NK-92 (cell line): ENCODE data around the gene AFDN.

Source experiments
- DNase-seq: peaks from one replicate; lab custom pipeline; 2025; ENCODE audit not compliant: unreplicated experiment; lab: John Stamatoyannopoulos, UW

AFDN gene

DNA sequence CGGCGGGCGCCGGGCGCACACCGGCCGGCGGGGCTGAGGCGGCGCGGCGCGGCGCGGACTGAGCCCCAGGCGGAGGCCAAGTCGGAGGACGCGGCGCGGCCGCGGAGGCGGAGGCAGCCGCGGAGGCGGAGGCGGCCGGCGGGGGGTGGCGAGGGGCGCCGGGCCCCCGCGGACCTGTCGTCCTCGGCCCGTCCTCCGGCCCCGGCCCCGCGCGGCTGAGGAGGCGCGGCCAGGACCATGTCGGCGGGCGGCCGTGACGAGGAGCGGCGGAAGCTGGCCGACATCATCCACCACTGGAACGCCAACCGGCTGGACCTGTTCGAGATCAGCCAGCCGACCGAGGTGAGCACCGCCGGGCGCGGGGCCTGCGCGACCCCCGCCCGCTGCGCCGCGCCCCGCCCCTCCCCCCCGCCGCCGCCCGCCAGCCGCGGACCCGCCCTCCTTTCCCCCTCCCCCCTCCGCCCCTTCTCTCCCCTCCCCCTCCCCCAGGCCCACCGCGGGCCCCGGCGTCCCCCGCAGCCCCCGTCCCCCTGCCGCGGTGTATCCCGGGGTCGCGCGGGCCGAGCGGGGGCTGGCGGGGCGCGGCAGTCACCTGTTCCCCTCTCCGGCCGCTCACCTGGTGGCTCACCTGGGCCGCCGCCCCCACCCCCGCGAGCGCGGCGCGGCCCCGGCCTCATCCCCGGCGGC lies at the start of gene AFDN:
AFDN (plus strand) TSS at position 16 of the 687 bp plus-strand sequence; CDS start at position 238, 222 bp downstream.
- no peak for DNase-seq

DNA sequence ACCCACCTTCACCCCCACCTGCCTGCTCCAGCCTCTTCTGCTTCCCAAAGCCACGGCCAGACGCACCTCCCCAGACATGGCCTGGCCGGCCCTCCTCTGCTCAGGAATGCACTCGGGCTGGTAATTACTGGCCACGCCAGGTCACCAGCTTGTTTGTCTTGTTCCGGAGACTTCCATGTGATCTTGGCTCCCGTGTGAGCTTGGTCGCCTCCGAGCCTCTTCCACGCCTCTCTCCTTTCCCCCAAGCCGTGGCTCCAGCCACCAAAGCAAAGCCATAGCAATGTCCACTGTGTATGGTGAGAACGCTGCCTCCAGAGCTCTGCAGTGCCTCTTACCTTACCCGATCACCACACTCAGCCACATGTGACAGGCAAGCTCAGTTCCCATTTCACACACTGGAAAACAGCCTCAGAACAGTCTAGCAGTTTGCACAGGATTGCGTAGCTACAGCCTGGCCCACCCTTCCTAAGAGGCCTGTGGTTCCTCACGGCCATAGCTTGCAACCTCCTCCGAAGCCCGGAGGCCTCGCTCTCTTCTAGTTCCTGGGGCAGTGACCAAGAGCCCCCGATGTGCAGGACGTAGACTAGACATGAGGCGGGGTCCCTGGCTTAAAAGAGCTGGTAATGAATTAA lies 48.1 kb upstream of the AFDN start:
- no peak for DNase-seq

DNA sequence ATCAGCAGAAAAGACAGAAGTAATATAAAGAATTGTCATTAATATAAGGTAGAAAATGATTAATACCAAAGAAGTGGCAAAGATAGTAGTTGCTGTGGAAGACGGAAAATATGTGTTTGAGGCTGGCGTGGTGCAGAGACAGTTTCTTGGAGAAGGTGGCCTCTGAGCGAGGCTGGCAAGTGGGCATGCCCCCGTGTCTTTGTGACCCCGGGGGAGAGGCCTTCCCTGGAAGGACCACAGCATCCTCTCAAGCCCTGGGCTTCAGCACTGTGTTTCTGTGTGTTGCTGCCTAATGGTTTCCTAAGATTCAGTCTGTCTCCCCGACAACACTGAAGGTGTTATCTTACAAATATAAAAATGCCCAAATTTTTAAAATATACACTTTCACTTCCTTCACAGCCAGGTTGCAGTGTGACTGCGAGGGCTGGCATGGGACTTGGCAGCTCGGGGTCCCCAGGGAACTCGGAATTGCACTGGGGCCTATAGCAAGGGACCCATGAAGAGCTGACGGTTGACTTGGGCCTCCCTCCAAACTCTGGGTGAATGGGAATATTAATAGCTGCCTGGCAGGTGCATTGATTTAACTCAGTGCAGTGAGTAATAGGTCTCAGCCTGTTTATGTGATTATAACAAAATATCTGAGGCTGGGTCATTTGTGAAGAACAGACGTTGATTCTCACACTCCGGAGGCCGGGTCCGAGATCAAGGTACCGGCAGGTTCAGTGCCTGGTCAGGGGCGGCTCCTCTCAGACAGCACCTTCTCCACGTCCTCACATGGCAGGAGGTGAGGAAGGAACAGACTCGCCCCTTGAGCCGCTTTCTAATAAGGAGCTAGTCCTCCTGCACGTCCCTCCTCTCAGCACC lies 47.4 kb upstream of the AFDN start:
- no peak for DNase-seq

DNA sequence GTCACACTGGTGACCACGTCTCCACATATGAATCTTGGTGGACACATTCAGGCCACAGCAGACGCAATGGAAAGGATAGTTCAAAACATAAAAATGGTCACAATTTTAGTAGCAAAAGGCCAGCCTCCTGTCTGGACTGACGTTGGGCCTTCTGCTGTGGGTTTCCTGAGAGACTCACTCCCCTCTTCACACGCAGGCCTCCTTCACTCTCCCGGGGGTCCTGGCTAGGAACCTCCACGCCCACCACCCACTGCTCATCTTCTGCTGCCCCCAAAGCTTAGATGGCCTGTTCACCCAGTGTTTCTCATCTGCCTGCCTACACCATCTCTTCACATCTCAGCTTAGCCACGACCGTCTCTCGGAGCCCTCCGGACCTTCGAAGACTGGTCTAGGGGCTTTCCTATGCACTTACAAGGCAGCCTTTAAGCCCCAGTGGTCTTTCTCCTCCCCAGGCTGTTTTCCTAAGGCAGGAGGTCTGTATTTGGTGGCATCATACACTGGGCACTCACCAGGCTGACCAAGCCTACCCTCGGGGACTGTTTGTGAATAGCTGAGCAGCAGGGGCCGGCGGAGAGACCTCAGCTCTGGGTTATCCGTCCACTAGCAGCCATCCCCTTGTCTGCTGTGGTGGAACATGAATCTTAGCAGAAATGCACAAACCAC lies 46.6 kb upstream of the AFDN start:
- DNase-seq = no peak

DNA sequence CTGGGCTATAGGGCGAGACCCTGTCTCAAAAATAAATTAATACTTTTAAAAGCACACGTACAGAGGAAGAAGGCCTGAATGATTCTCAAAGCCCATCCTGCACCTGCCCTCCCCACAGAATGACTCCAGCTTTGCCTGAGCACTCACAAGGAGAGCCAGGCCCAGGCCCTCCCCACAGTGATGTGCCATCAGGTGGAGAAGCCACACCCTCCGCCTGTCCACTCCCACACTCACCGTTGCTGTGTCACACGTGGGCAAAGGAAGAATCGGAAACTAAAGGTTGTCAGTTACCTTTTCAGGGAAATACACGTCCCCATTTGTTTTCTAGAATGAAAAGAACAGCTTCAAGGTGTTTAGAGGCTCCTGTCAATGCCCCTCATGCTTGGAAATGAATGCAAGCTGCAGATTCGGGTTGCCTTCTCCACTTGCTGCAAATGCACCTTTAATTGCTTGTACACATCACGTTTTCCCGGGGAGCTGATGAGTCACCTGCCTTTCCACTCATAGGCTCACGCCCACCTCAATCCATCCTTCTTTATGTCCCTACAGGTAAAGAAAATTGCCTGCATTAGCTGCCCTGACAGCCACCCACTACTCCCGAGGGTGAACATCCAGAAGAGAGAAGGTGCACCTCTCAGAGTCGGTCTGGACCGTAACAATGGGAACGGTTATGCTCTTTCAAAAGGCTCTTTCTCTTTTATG lies 45.5 kb upstream of the AFDN start:
- no peak for DNase-seq

- DNase-seq = no peak
Observed at GRCh38 chr6:167781868-167782267, 44.8 kb upstream of the AFDN start.

GRCh38 chr6:167782698-167783517 lies 43.8 kb upstream of the AFDN start:
- no peak for DNase-seq

GRCh38 chr6:167786853-167787675 lies 39.6 kb upstream of the AFDN start:
- no peak for DNase-seq

DNA sequence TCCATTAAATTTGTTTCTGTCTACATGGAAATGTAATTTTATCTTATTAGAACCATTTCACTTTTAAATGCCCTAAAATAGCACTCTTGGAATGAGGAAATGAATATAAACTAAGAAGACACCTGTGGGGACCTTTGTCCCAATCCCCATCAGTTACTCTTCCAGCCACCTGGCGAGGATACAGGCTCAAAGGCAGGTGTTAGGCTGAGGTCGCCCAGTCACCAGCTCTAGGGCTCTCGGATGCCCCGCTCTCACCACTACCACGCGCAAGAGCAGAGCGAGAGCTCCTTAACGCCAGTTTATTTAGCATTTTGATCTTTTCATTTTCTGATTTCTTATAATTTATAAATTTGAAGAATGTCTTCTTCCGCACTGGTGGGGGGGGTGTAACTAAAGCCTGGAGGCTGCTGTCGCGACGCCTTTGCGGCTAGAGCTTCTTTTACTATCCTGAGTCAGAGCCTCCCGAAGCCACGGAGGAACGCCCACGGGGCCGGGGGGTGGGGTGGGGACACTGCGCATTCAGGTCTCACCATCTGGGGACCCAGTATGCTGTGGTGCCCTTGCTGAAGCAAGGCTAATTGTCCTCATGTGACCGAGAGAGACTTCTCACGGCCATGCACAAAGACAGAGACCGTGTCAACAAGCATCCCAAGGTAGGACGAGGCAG lies 38.7 kb upstream of the AFDN start:
- DNase-seq = no peak

DNA sequence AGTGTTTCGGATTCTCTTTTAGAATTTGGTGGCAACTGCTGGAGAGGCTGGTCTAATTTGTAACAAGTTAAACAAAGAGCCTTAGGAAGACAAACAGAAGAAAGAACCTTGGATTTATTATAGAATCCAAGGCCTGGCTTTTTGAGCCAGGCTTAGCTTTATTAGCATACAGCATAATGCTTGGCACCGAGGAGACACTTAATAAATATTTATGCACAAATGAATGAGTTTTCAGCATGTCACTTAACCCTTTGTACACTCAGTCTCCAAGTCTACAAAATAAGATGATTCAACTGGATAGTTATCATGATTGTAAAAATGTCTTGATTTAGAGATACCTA lies 38.2 kb upstream of the AFDN start:
- no peak for DNase-seq

- no peak for DNase-seq
Observed at GRCh38 chr6:167789358-167789757, 37.4 kb upstream of the AFDN start.

DNA sequence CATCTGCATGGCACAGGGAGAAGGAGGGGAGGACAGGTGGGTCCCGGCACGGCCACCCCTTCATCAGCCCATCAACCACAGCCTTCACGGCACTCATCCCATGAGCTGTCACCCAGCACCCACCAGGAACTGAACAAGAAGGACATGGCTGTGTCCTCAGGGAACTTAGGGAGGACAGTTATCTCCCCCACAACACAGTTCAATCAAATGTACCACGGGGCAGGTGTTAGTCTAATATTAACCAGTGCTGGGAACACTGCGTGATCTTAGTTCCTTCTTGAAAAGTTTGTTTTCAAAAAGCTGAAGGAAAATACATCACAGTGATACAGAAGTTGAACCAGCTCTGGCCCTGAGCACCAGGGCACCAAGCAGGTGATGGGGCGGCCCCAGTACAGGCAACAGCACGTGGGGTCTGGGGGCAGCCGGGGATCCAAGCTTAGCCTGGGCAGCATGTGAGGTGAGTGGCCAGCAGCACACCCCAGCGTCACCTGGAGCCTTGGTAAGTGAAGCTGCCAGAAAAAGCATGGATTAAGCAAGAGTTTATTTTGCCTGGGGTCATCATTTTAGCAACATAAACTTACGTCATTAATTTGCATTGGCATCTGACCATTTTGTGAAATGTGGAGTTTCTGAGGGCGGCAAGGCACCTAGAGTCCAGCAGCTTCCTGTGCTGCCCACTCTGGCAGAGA lies 35.5 kb upstream of the AFDN start:
- no peak for DNase-seq

- no peak for DNase-seq
Observed at GRCh38 chr6:167791780-167792478, 34.8 kb upstream of the AFDN start.

GRCh38 chr6:167793421-167793820 lies 33.3 kb upstream of the AFDN start:
- no peak for DNase-seq

DNA sequence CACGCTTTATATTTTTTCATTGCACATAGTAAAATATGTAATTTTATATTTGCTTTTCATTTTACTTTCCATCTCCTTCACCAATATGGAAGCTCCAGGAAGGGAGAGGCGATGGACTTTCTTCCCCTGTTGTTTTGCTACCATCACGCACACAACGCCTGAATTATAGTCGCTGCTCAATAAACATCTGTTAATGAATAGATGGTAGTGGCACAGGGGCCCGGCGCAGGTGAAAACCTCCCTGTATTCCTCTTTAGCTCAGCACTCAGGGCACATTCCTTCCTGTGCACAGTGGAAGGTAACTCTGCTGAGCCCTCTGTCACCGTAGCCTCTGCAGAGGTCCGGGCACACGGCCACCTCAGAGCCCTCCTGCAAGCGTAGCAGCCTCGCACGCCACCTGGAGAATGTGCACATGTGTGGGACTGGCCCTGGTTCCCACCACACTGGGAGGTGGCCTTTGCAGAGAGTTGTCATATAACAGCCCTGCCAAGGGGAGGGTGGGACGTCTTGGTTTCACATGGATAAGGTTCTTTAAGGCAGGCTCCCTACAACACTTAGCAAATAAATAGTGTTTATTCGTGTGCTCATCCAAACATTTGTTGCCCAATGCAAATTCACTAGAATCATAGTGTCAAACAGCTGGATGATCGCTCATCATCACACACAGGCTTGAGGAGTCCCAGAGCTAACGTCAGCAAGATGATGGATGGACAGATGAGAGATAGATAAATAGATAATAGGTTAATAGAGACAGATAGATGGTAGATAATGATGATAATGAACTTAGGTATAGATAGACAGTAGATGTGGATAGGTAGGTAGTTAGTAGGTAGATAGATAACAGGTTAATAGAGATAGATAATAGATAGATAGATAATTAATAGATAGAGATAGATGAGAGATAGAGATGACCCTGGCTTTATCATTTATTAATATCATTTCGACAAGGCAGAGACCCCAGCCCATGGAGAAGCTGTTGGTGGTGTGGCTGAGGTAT lies 32.3 kb upstream of the AFDN start:
- no peak for DNase-seq

DNA sequence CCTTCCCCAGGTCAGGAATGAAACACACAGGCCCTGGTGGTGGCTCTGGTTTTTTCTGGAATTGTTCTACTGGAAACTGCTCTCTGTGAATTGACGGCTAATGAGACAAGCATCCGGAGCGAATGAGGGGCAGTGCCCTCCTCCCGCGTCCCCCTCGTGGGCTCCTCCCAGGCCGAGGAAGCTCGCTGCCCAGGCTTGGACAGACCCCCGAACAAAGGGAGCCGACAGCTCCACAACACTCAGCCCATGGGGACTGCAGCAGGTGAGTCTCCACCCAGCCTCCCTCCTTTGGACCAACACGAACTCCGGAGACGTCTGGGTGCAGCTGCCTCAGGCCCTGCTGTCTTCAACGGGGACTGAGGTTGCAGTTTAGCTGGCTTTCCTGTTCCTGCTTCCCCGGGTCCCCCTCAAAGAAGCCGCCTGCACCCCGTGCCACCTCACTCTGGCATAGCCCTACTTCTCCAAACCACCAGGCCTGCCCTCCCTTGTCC lies 31.3 kb upstream of the AFDN start:
- DNase-seq = no peak
